Motor neuron (in vitro differentiated cells): Measurements from ENCODE around the gene MIOS. TPM values are rescaled to one million over a fixed set of nuclear protein-coding genes. Genes with fewer than 3 reads are reported as not detected.

Experiments
- ATAC-seq, 8 experiments: fragments of 200-7000 bp; cut with Tn5 transposase; replicated peaks in 6 of 8; 2 replicates each; pipeline ENCODE4 v1.8.0; 2021; ENCODE audit warnings: mild to moderate bottlenecking in 8 of 8, moderate library complexity in 8 of 8
- H3K27ac ChIP-seq, 2 donors: fragments of 250-450 bp; sonication (Bioruptor Pico); 2 replicates each; pipeline ENCODE4 v1.9.0; 2021; ENCODE audit warnings: antibody characterized with exemption in 2 of 2, mild to moderate bottlenecking in 2 of 2, moderate library complexity in 1 of 2
- H3K4me1 ChIP-seq, 2 donors: fragments of 250-450 bp; sonication (Bioruptor Pico); replicated peaks in 1 of 2; 2 replicates each; pipeline ENCODE4 v1.6.1; 2021; ENCODE audit warnings: antibody characterized with exemption in 2 of 2, mild to moderate bottlenecking in 2 of 2, moderate library complexity in 1 of 2
- H3K4me3 ChIP-seq, 5 donors: fragments of 250-450 bp; sonication (Bioruptor Pico); 2 replicates each; pipeline ENCODE4 v1.9.0; 2021; ENCODE audit warnings: antibody characterized with exemption in 5 of 5, mild to moderate bottlenecking in 5 of 5, moderate library complexity in 4 of 5
- WGBS, 10 experiments: fragments of 450-650 bp; shearing (Covaris generic); methylation state at CpG; one replicate each; pipeline ENCODE4 v1.0.0; 2022; 5-methylcytosine and 5-hydroxymethylcytosine counted together
- in situ Hi-C, 9 experiments: fragments of 400-800 bp; cut with MboI; loops; one replicate each; pipeline ENCODE4 v1.15.0; 2021; ENCODE audit warnings: low sequenced_read_pairs in 9 of 9, low pct_unique_long_range_greater_than_20kb in 2 of 9; ENCODE audit not compliant: unreplicated experiment in 9 of 9
- total RNA-seq, 8 experiments: library from RNA; unstranded; fragments of 300-600 nt; gene quantifications; 2 replicates each; pipeline versions ENCODE4 v1.2.3 to v1.2.4, GENCODE V29; 2022

Gene MIOS
- total RNA-seq: 10 to 100 TPM in 7 of 8 experiments, 1 to 10 TPM in 1; 8.1 to 30.3 (median 25.4) TPM

- in situ Hi-C loops: no loop called here
- ATAC-seq: peak; percentile 80 to 94 (median 92)
- peak within 1 kb of the TSS; percentile 72 to 89 for H3K27ac ChIP-seq
- peak within 1 kb of the TSS; percentile 64 to 79 (median 74) for H3K4me3 ChIP-seq
- peaks cover 10 to 12% of the 10 kb centered on the region in 2 donors for H3K4me1 ChIP-seq
- 0 to 10% (median 2%) methylated on average over 2 to 25 of the region's 96 CpGs; no CpG with 5 or more reads in 4 of the 10 experiments for WGBS, 10 experiments
Observed at GRCh38 chr7:7566651-7567611, at the start of gene MIOS. MIOS (plus strand) TSS chr7:7566884; CDS start chr7:7572476, 5,592 bp downstream.

GRCh38 chr7:7517754-7518153, 48.9 kb upstream of the MIOS start:
- peak in 1 of 8 experiments; percentile 20 for ATAC-seq
- 0 to 83% (median 44%) methylated on average over 1 to 3 of the region's 3 CpGs; no CpG with 5 or more reads in 1 of the 10 experiments for WGBS, 10 experiments
- H3K4me1 ChIP-seq: peaks cover 0 to 10% of the 10 kb centered on the region in 2 donors
- in situ Hi-C loops: no loop called here
- H3K27ac ChIP-seq: no peak overlapping the region
- H3K4me3 ChIP-seq: no peak overlapping the region

- in situ Hi-C loops: no loop called here
Observed at GRCh38 chr7:7519056-7519455, 47.6 kb upstream of the MIOS start.

GRCh38 chr7:7519528-7519927, 47.2 kb upstream of the MIOS start:
- in situ Hi-C loops: no loop called here
- no peak for ATAC-seq
- H3K4me1 ChIP-seq: peaks cover 0 to 10% of the 10 kb centered on the region in 2 donors
- no peak overlapping the region for H3K4me3 ChIP-seq
- H3K27ac ChIP-seq: no peak overlapping the region
- 27 to 86% (median 67%) methylated on average over 1 to 2 of the region's 2 CpGs; no CpG with 5 or more reads in 1 of the 10 experiments for WGBS, 10 experiments

More at GRCh38 chr7:7519056-7519455, 47.6 kb upstream of the MIOS start:
- 40 to 100% (median 89%) methylated on average over 1 to 2 of the region's 2 CpGs; no CpG with 5 or more reads in 1 of the 10 experiments for WGBS, 10 experiments
- ATAC-seq: no peak
- Histone ChIP-seq H3K27ac (no peak overlapping the region), H3K4me3 (no peak overlapping the region), H3K4me1 (peaks cover 0 to 10% of the 10 kb centered on the region in 2 donors)

GRCh38 chr7:7521259-7521658, 45.4 kb upstream of the MIOS start:
- no peak overlapping the region for H3K27ac ChIP-seq
- no peak overlapping the region for H3K4me3 ChIP-seq
- no peak for ATAC-seq
- peaks cover 0 to 4% of the 10 kb centered on the region in 2 donors for H3K4me1 ChIP-seq
- in situ Hi-C loops: no loop called here
- 20 to 95% (median 80%) methylated on average over 1 to 3 of the region's 3 CpGs; no CpG with 5 or more reads in 3 of the 10 experiments for WGBS, 10 experiments

GRCh38 chr7:7522421-7522820, 44.3 kb upstream of the MIOS start:
- in situ Hi-C loops: no loop called here
- H3K27ac ChIP-seq: no peak overlapping the region
- peaks cover 0 to 3% of the 10 kb centered on the region in 2 donors for H3K4me1 ChIP-seq
- 83 to 100% (median 92%) methylated on average over 1 to 3 of the region's 3 CpGs; no CpG with 5 or more reads in 2 of the 10 experiments for WGBS, 10 experiments
- H3K4me3 ChIP-seq: no peak overlapping the region
- no peak for ATAC-seq

- ATAC-seq: no peak
- H3K4me3 ChIP-seq: no peak overlapping the region
- H3K4me1 ChIP-seq: no peaks in the 10 kb centered on the region
- no peak overlapping the region for H3K27ac ChIP-seq
- in situ Hi-C loops: no loop called here
- WGBS, 10 experiments: 33 to 100% (median 83%) methylated on average over 1 to 3 of the region's 3 CpGs; no CpG with 5 or more reads in 1 of the 10 experiments
Observed at GRCh38 chr7:7524121-7524520, 42.6 kb upstream of the MIOS start.

GRCh38 chr7:7526006-7526405, 40.7 kb upstream of the MIOS start:
- Histone ChIP-seq H3K4me3 (no peak overlapping the region), H3K27ac (no peak overlapping the region), H3K4me1 (no peaks in the 10 kb centered on the region)
- WGBS, 10 experiments: 44 to 100% (median 84%) methylated on average over 1 to 2 of the region's 2 CpGs
- in situ Hi-C loops: loop anchor here in 3 of 9 experiments (25.0 kb wide), 4 partner anchors 89 to 564 kb away; no protein-coding TSS in a partner anchor
- no peak for ATAC-seq

GRCh38 chr7:7527047-7527446, 39.6 kb upstream of the MIOS start:
- Histone ChIP-seq H3K27ac (no peak overlapping the region), H3K4me1 (no peaks in the 10 kb centered on the region), H3K4me3 (no peak overlapping the region)
- no peak for ATAC-seq
- 57 to 100% (median 94%) methylated on average over 1 to 3 of the region's 3 CpGs; no CpG with 5 or more reads in 2 of the 10 experiments for WGBS, 10 experiments
- in situ Hi-C loops: loop anchor here in 3 of 9 experiments (25.0 kb wide), 4 partner anchors 90 to 565 kb away; no protein-coding TSS in a partner anchor

GRCh38 chr7:7529328-7529727, 37.4 kb upstream of the MIOS start:
- ATAC-seq: peak in 3 of 8 experiments; percentile 16 to 81 (median 71)
- Histone ChIP-seq H3K27ac (no peak overlapping the region), H3K4me3 (no peak overlapping the region), H3K4me1 (no peaks in the 10 kb centered on the region)
- in situ Hi-C loops: loop anchor here in 3 of 9 experiments (25.0 kb wide), 4 partner anchors 92 to 567 kb away; no protein-coding TSS in a partner anchor
- WGBS, 10 experiments: 33 to 100% (median 94%) methylated on average over 1 to 4 of the region's 4 CpGs; no CpG with 5 or more reads in 3 of the 10 experiments

GRCh38 chr7:7533831-7534430, 32.8 kb upstream of the MIOS start:
- no peak for ATAC-seq
- H3K27ac ChIP-seq: no peak overlapping the region
- in situ Hi-C loops: loop anchor here in 3 of 9 experiments (25.0 kb wide), 4 partner anchors 97 to 572 kb away; no protein-coding TSS in a partner anchor
- no peak overlapping the region for H3K4me3 ChIP-seq
- H3K4me1 ChIP-seq: no peaks in the 10 kb centered on the region
- 0 to 100% (median 86%) methylated on average over 1 to 3 of the region's 3 CpGs; no CpG with 5 or more reads in 3 of the 10 experiments for WGBS, 10 experiments

- 0 to 50% (median 0%) methylated on average over 1 of the region's 1 CpG; no CpG with 5 or more reads in 3 of the 10 experiments for WGBS, 10 experiments
- no peak for ATAC-seq
- Histone ChIP-seq H3K4me1 (no peaks in the 10 kb centered on the region), H3K27ac (no peak within 1 kb of the TSS), H3K4me3 (no peak within 1 kb of the TSS)
- in situ Hi-C loops: loop anchor here in 3 of 9 experiments (25.0 kb wide), 4 partner anchors 98 to 573 kb away; no protein-coding TSS in a partner anchor
Observed at GRCh38 chr7:7535691-7536090, 31.0 kb upstream of the MIOS start, which contains the start of gene COL28A1. COL28A1 (minus strand) TSS chr7:7535873; CDS start chr7:7532875, 2,998 bp downstream.
